GM11168 (cell line): ENCODE data around the gene FOXD4L3.
"Not testable (repeated sequence)": the region's sequence is repeated elsewhere in the genome, so short reads cannot be mapped to it uniquely, and the experiment has no call there.

Experiments
- in situ Hi-C: fragments of 300-500 bp; cut with MboI; formaldehyde crosslinking; loops from one replicate; pipeline ENCODE4 v1.12.0; 2022; ENCODE audit warnings: low sequenced_read_pairs; ENCODE audit not compliant: unreplicated experiment

Gene FOXD4L3

GRCh38 chr9:68343242-68343641, 40.6 kb downstream of the FOXD4L3 start:
- in situ Hi-C loops: not testable (repeated sequence)

- in situ Hi-C loops: not testable (repeated sequence)
These were observed 41.3 kb downstream of the FOXD4L3 start for GRCh38 chr9:68343992-68344391.

GRCh38 chr9:68351689-68352088, 49.0 kb downstream of the FOXD4L3 start:
- in situ Hi-C loops: loop anchor here (25.0 kb wide), 1 partner anchor 211 kb away; no protein-coding TSS in a partner anchor
